GM12878 (cell line): ENCODE measurements around the gene FGFR2. TPM values are rescaled to one million over a fixed set of nuclear protein-coding genes. Genes with fewer than 3 reads are reported as not detected.
A peak's percentile ranks its signal among the peaks of the same experiment; 100 is the strongest.

Experiments used
- ATAC-seq: fragments of 200-7000 bp; cut with Tn5 transposase; 3 replicates; pipeline ENCODE4 v1.9.1; 2020; ENCODE audit warnings: mild to moderate bottlenecking, moderate library complexity
- Bru-seq: library from RNA; stranded (reverse); fragments of 400-500 nt; gene quantifications from one replicate; lab custom pipeline; 2021; lab: Mats Ljungman, UMichigan
- BruChase-seq, 2 experiments: library from RNA; stranded (reverse); fragments of 400-500 nt; gene quantifications; one replicate each; lab custom pipeline; 2021; lab: Mats Ljungman, UMichigan
- BruUV-seq: library from RNA; stranded (reverse); fragments of 400-500 nt; replicated peaks from 2 replicates; lab custom pipeline; 2021; lab: Mats Ljungman, UMichigan
- CTCF ChIA-PET: fragments of 300-600 bp; sonication (Branson Sonifier 250); formaldehyde crosslinking; extraction: SDS; loops from one replicate; lab custom pipeline; 2021; ENCODE audit warnings: inconsistent platforms; lab: Yijun Ruan, JAX
- POLR2A ChIA-PET: fragments of 350-600 bp; formaldehyde crosslinking; extraction: SDS; loops from one replicate; lab custom pipeline; 2021; ENCODE audit warnings: inconsistent platforms; lab: Charles Lee
- RAD21 ChIA-PET: fragments of 300-600 bp; sonication (Branson Sonifier 250); formaldehyde crosslinking; loops from one replicate; lab custom pipeline; 2023; ENCODE audit warnings: antibody characterized with exemption; ENCODE audit not compliant: unreplicated experiment; lab: Charles Lee
- SMC1A ChIA-PET: fragments of 300-600 bp; sonication (Branson Sonifier 250); formaldehyde crosslinking; loops from one replicate; lab custom pipeline; 2023; ENCODE audit not compliant: unreplicated experiment, uncharacterized antibody; lab: Charles Lee
- DNase-seq: peaks from one replicate; pipeline ENCODE4 v3.0.0-alpha.2; 2011; ENCODE audit warnings: low read depth, low spot score
- FAIRE-seq: peaks from 3 replicates; lab custom pipeline; 2011; peaks lifted over from hg19 to GRCh38; lab: Jason Lieb, UNC
- H2AFZ ChIP-seq: 2 replicates; pipeline ENCODE4 v1.6.0; 2011; ENCODE audit warnings: low read depth, low read length, control low read depth; ENCODE audit not compliant: control insufficient read depth
- H3K27ac ChIP-seq: 2 replicates; pipeline ENCODE4 v1.5.1; 2011; ENCODE audit warnings: control low read depth; ENCODE audit not compliant: control insufficient read depth, insufficient read depth
- H3K27me3 ChIP-seq, 2 experiments: replicated peaks in 1 of 2; 2 replicates each; pipeline versions ENCODE4 v1.6.0 to v1.6.1; 2011; ENCODE audit warnings: low read length in 1 of 2; ENCODE audit not compliant: control insufficient read depth in 2 of 2, insufficient read depth in 2 of 2
- H3K36me3 ChIP-seq, 2 experiments: 2 replicates each; pipeline ENCODE4 v1.5.1; 2011; ENCODE audit warnings: low read length in 1 of 2; ENCODE audit not compliant: control insufficient read depth in 2 of 2, insufficient read depth in 2 of 2
- H3K4me1 ChIP-seq: 2 replicates; pipeline ENCODE4 v1.6.1; 2011; ENCODE audit warnings: mild to moderate bottlenecking, low read length, moderate library complexity, mixed read lengths; ENCODE audit not compliant: control insufficient read depth, insufficient read depth
- H3K4me2 ChIP-seq: 2 replicates; pipeline ENCODE4 v1.6.0; 2011; ENCODE audit warnings: control low read depth; ENCODE audit not compliant: control insufficient read depth, insufficient read depth
- H3K4me3 ChIP-seq: fragments of 200-600 bp; sonication (generic); 2 replicates; pipeline ENCODE4 v1.5.1; 2016
- H3K79me2 ChIP-seq: 2 replicates; pipeline ENCODE4 v1.6.0; 2011; ENCODE audit warnings: low read length; ENCODE audit not compliant: control insufficient read depth, insufficient read depth
- H3K9ac ChIP-seq: 2 replicates; pipeline ENCODE4 v1.8.0; 2011; ENCODE audit warnings: low read length, control low read depth, mixed read lengths; ENCODE audit not compliant: control insufficient read depth, insufficient read depth
- H3K9me3 ChIP-seq: replicated peaks from 3 replicates; pipeline ENCODE4 v1.5.1; 2011; ENCODE audit warnings: mild to moderate bottlenecking, low read length; ENCODE audit not compliant: control insufficient read depth, insufficient read depth
- H4K20me1 ChIP-seq: 2 replicates; pipeline ENCODE4 v1.6.0; 2011; ENCODE audit not compliant: control insufficient read depth, insufficient read depth
- ESRRA ChIP-seq: IDR thresholded peaks from 2 replicates; pipeline ENCODE4 v1.6.1; 2012; ENCODE audit warnings: mild to moderate bottlenecking, low read length, improper control_type of control experiment
- ETV6 ChIP-seq, 2 experiments: fragments of 450-650 bp in 1 of 2; IDR thresholded peaks in 1 of 2; conservative IDR thresholded peaks in 1 of 2; 2 replicates each; pipeline ENCODE4 v1.6.1; 2014; ENCODE audit warnings: antibody characterized with exemption in 1 of 2, borderline replicate concordance in 1 of 2, low read depth in 1 of 2, mild to moderate bottlenecking in 1 of 2, moderate library complexity in 1 of 2
- NFYB ChIP-seq: IDR thresholded peaks from 2 replicates; pipeline ENCODE4 v1.6.1; 2011; ENCODE audit warnings: low read depth, mild to moderate bottlenecking, low read length, improper control_type of control experiment, moderate library complexity; ENCODE audit not compliant: insufficient read depth
- WGBS: methylation state at CpG from one replicate; pipeline ENCODE4 v1.1.6; 2016; ENCODE audit warnings: low lambda C conversion rate; ENCODE audit not compliant: insufficient replicate concordance, insufficient coverage; ENCODE audit errors: missing lambda C conversion rate; 5-methylcytosine and 5-hydroxymethylcytosine counted together
- in situ Hi-C: fragments of 300-500 bp; cut with MboI; formaldehyde crosslinking; loops from 9 replicates; pipeline ENCODE4 v1.14.3; 2018; ENCODE audit warnings: mixed read lengths
- intact Hi-C: fragments of 100-400 bp; cut with micrococcal nuclease; formaldehyde crosslinking; loops from one replicate; pipeline ENCODE4 v1.14.2; 2022; ENCODE audit not compliant: unreplicated experiment
- long read RNA-seq, 2 experiments: library from polyadenylated mRNA; unstranded; transcript quantifications; one replicate each; pipeline ENCODE4 v2.0.0, GENCODE V29; 2019 to 2020
- polyA minus RNA-seq, 3 experiments: library from RNA; depleted of rRNA, polyadenylated mRNA; stranded (reverse); fragments of >200 nt; gene quantifications; 2 replicates each; pipeline ENCODE4 v1.2.3, GENCODE V29; 2011
- polyA plus RNA-seq, 11 experiments: library from polyadenylated mRNA; depleted of rRNA in 4 of 11; unstranded in 6 of 11; stranded (reverse) in 5 of 11; fragments of >200 nt; fragmentation: Nextera tagmentation in 4 of 11; fragmentation: Illumina TruSeq in 1 of 11; extraction: Ambion mirVana in 4 of 11; extraction: Trizol in 1 of 11; gene quantifications; 1 replicate in 1 of 11; 2 replicates in 10 of 11; pipeline versions ENCODE4 v1.2.1 to v1.2.3, GENCODE V29; 2011 to 2016; ENCODE audit warnings: inconsistent platforms in 2 of 11, missing spikeins in 2 of 11, low read depth in 1 of 11
- total RNA-seq, 4 experiments: library from RNA; depleted of rRNA in 3 of 4; stranded (reverse); fragments of >200 nt in 3 of 4; fragmentation: Illumina TruSeq in 1 of 4; extraction: Trizol in 1 of 4; gene quantifications; 2 replicates each; pipeline versions ENCODE4 v1.2.1 to v1.2.3, GENCODE V29; 2013 to 2021

FGFR2 gene
- total RNA-seq (2013; cell fraction: nucleolus; rRNA removed) = not detected in 2 replicates
- total RNA-seq (2014; rRNA removed) = not detected in 2 replicates
- not detected in 2 replicates for total RNA-seq (2014; rRNA removed; fragmentation: Illumina TruSeq; extraction: Trizol)
- 0.15 and 0.32 TPM in 2 replicates for total RNA-seq (2021)
- not detected for polyA plus RNA-seq (2011; ENCODE audit: low read depth)
- 0.04 TPM in 1 of 2 replicates, not detected in the other for polyA plus RNA-seq (2011; rRNA removed)
- polyA plus RNA-seq (2011; cell fraction: cytosol; rRNA removed) = not detected in 2 replicates
- polyA plus RNA-seq (2011; cell fraction: nucleus; rRNA removed) = not detected in 2 replicates
- polyA plus RNA-seq (2012) = not detected in 2 replicates
- not detected in 2 replicates for polyA plus RNA-seq (2014; fragmentation: Illumina TruSeq; extraction: Trizol)
- polyA plus RNA-seq (2014; fragmentation: Nextera tagmentation; extraction: Ambion mirVana) = not detected
- not detected in 2 replicates for polyA plus RNA-seq (2014; rRNA removed)
- polyA plus RNA-seq (2016; fragmentation: Nextera tagmentation; extraction: Ambion mirVana) = not detected
- polyA minus RNA-seq (2011; rRNA and poly(A)+ RNA removed) = not detected in 2 replicates
- polyA minus RNA-seq (2011; cell fraction: cytosol; rRNA and poly(A)+ RNA removed) = not detected in 2 replicates
- polyA minus RNA-seq (2011; cell fraction: nucleus; rRNA and poly(A)+ RNA removed) = not detected in 2 replicates
- percentile 4 among the genes with signal in this experiment for Bru-seq, nascent RNA
- percentile 7 among the genes with signal in this experiment for BruChase-seq, experiment 1, labeled RNA remaining after a 6-hour chase
- BruChase-seq, experiment 2, labeled RNA remaining after a 2-hour chase = percentile 5 among the genes with signal in this experiment
- long read RNA-seq, experiment 1 = 0 reads
- long read RNA-seq, experiment 2 = 0 reads

DNA sequence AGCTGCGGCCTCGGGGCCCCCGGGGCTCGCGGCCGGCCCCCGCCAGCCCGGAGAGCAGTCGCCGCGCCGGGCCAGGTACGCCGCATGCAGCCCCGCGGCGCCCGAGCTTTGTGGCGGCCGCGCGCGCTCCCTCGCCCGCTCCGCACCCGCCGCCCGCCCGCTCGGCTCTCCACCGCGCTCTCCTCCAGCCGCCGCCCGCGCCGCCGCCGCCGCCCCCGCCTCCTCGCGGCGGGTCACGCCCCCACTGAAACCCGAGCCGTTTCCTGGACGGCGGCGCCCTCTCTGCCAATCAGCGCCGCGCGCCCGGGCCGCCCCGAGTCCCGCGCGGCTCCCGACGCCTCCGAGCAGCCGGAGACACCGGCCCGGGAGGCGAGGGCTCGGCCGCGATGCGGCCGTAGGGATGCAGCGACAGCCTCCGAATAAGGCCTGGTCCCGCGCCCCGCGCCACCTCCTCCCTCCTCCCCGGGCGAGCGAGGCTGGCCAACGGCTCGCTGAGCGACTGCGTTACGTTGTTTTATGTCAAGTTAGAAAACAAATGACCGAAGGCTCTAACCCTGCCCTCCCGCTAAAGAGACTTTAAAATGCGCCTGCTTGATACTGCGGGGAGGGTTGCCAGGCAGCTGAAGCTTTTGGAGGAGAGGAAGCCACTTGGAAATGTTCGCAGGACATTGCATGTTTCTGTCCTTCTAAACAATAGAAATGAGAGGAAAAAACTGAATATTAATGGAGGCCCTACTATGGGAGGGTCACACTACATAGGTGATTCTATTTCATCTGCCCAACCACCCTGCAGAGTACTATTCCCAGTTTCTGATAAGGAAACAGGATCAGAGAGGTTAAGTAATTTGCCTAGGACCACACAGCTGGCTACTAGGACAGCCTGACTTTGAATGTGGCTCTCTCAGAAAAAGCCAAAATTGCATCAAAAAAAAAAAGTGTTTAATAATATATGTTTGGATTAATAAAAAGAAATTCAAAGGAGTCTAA, at the start of gene FGFR2:
Gene FGFR2, minus strand, starts transcription at position 182 of the 987 bp plus-strand sequence. CDS start 4,627 bp downstream, outside the sequence.
- no peak within 1 kb of the TSS for H3K4me3 ChIP-seq
- no peak within 1 kb of the TSS for H3K4me2 ChIP-seq
- no peaks in the 10 kb centered on the region for H3K9me3 ChIP-seq
- no peak for DNase-seq
- peak; percentile 54 for ATAC-seq
- no peak within 1 kb of the TSS for H2AFZ ChIP-seq
- TF ChIP-seq NFYB = 0 out of 2 replicates have a peak, but pooled peaks have one; percentile 30
- no peak for TF ChIP-seq ESRRA
- no peak for TF ChIP-seq ETV6 (conservative IDR thresholded peaks at IDR 0.05 in 1 of 2, IDR thresholded peaks at IDR 0.05 in 1 of 2; ENCODE audit: borderline replicate concordance in 1 of 2, low read depth in 1 of 2)
- intact Hi-C loops = no loop called here
- 14% methylated on average over 38 of the region's 92 CpGs for WGBS
- SMC1A ChIA-PET = no interaction called here
- no peak within 1 kb of the TSS for H3K27ac ChIP-seq
- no peak for FAIRE-seq
- H3K36me3 ChIP-seq = no peaks in the 10 kb centered on the region
- no peaks in the 10 kb centered on the region for H3K4me1 ChIP-seq
- no peaks in the 10 kb centered on the region for H3K79me2 ChIP-seq
- CTCF ChIA-PET = interaction anchor here (0.7 kb wide), 1 partner anchor 42 kb away, joined by 3 read pairs; no protein-coding TSS in a partner anchor
- in situ Hi-C loops = no loop called here
- RAD21 ChIA-PET = no interaction called here
- peaks cover 9 to 14% of the 10 kb centered on the region in 2 experiments for H3K27me3 ChIP-seq
- POLR2A ChIA-PET = no interaction called here
- no TSS peak for BruUV-seq
- no peaks in the 10 kb centered on the region for H4K20me1 ChIP-seq
- no peak within 1 kb of the TSS for H3K9ac ChIP-seq
